ENCODE results near the gene OFD1.

GRCh38 chrX:13741695-13742094 lies 7.1 kb downstream of the OFD1 start:
- no peak for TF ChIP-seq CTCF (IDR thresholded peaks at IDR 0.05; ENCODE audit: low read depth, low read length, poor library complexity, severe bottlenecking)
- TF ChIP-seq EZH2phosphoT487 (IDR thresholded peaks at IDR 0.05; ENCODE audit: borderline replicate concordance, low read length) = no peak
